IMR-90 (cell line): ENCODE data around the gene EEPD1. TPM values are rescaled to one million over a fixed set of nuclear protein-coding genes. Genes with fewer than 3 reads are reported as not detected.
A peak's percentile ranks its signal among the peaks of the same experiment; 100 is the strongest.

Experiments used
- ATAC-seq: fragments of 200-7000 bp; cut with Tn5 transposase; 2 replicates; pipeline ENCODE4 v1.9.1; 2020; ENCODE audit warnings: low read depth, mild to moderate bottlenecking, moderate library complexity
- BruUV-seq: library from RNA; stranded (reverse); fragments of 400-500 nt; replicated peaks from 2 replicates; lab custom pipeline; 2021; lab: Mats Ljungman, UMichigan
- CTCF ChIA-PET: fragments of 300-600 bp; formaldehyde crosslinking; extraction: SDS; loops from one replicate; lab custom pipeline; 2021; ENCODE audit warnings: antibody characterized with exemption; lab: Yijun Ruan, JAX
- POLR2A ChIA-PET: fragments of 300-600 bp; sonication (Branson Sonifier 250); formaldehyde crosslinking; loops from one replicate; lab custom pipeline; 2022; ENCODE audit warnings: antibody characterized with exemption; ENCODE audit not compliant: unreplicated experiment; lab: Charles Lee
- DNase-seq: peaks from one replicate; pipeline ENCODE4 v3.0.0; 2013
- H2AFZ ChIP-seq: replicated peaks from 2 replicates; pipeline ENCODE3; 2013; ENCODE audit warnings: low read length, mild to moderate bottlenecking; ENCODE audit not compliant: poor library complexity
- H2AK5ac ChIP-seq: 2 replicates; pipeline ENCODE4 v1.6.1; 2013; ENCODE audit warnings: low read depth, low read length, inconsistent platforms
- H2AK9ac ChIP-seq: replicated peaks from 2 replicates; pipeline ENCODE3; 2013; ENCODE audit warnings: mild to moderate bottlenecking, low read depth, low read length, moderate library complexity; ENCODE audit not compliant: poor library complexity
- H2BK120ac ChIP-seq: 2 replicates; pipeline ENCODE4 v1.6.1; 2013; ENCODE audit warnings: low read depth, low read length, inconsistent platforms
- H2BK15ac ChIP-seq: 3 replicates; pipeline ENCODE4 v1.6.1; 2013; ENCODE audit warnings: low read depth, low read length, inconsistent platforms
- H2BK20ac ChIP-seq: 2 replicates; pipeline ENCODE4 v1.6.1; 2013; ENCODE audit warnings: low read depth, mild to moderate bottlenecking, inconsistent platforms, low read length, moderate library complexity
- H2BK5ac ChIP-seq: 2 replicates; pipeline ENCODE4 v1.6.1; 2013; ENCODE audit warnings: mild to moderate bottlenecking, low read depth, low read length, inconsistent platforms; ENCODE audit not compliant: poor library complexity, severe bottlenecking
- H3K14ac ChIP-seq: replicated peaks from 2 replicates; pipeline ENCODE4 v1.6.1; 2013; ENCODE audit warnings: low read depth, low read length, inconsistent platforms
- H3K18ac ChIP-seq: 2 replicates; pipeline ENCODE4 v1.6.1; 2013; ENCODE audit warnings: low read depth, low read length, control low read depth
- H3K23ac ChIP-seq: 2 replicates; pipeline ENCODE4 v1.6.1; 2013; ENCODE audit warnings: low read depth, low read length, inconsistent platforms
- H3K27ac ChIP-seq: 2 replicates; pipeline ENCODE4 v1.5.1; 2013; ENCODE audit warnings: mild to moderate bottlenecking, control low read depth, low read length; ENCODE audit not compliant: insufficient read depth
- H3K27me3 ChIP-seq: 2 replicates; pipeline ENCODE4 v1.6.1; 2013; ENCODE audit warnings: low read length; ENCODE audit not compliant: control insufficient read depth, insufficient read depth
- H3K36me3 ChIP-seq: 2 replicates; pipeline ENCODE4 v1.6.1; 2013; ENCODE audit warnings: low read length, mixed read lengths; ENCODE audit not compliant: control insufficient read depth, insufficient read depth
- H3K4ac ChIP-seq: 2 replicates; pipeline ENCODE4 v1.6.1; 2013; ENCODE audit warnings: low read depth, low read length, inconsistent platforms
- H3K4me1 ChIP-seq: 2 replicates; pipeline ENCODE4 v1.6.1; 2013; ENCODE audit warnings: low read length, mixed read lengths; ENCODE audit not compliant: control insufficient read depth, insufficient read depth
- H3K4me2 ChIP-seq: 2 replicates; pipeline ENCODE4 v1.6.1; 2013; ENCODE audit warnings: low read depth, mild to moderate bottlenecking, control low read depth, low read length, moderate library complexity
- H3K4me3 ChIP-seq: 2 replicates; pipeline ENCODE4 v1.5.1; 2013; ENCODE audit warnings: low read depth, mild to moderate bottlenecking, control low read depth, low read length, moderate library complexity; ENCODE audit not compliant: insufficient read depth
- H3K56ac ChIP-seq: 2 replicates; pipeline ENCODE4 v1.6.1; 2013; ENCODE audit warnings: low read length, inconsistent platforms; ENCODE audit not compliant: insufficient read depth; ENCODE audit errors: extremely low read depth
- H3K79me1 ChIP-seq, 2 experiments: 2 replicates each; pipeline ENCODE4 v1.6.1; 2013; ENCODE audit warnings: low read length in 2 of 2, inconsistent platforms in 1 of 2, low read depth in 1 of 2
- H3K9ac ChIP-seq: 2 replicates; pipeline ENCODE4 v1.6.1; 2013; ENCODE audit warnings: low read depth, low read length, control low read depth
- H3K9me1 ChIP-seq: 2 replicates; pipeline ENCODE4 v1.6.1; 2013; ENCODE audit warnings: low read length, inconsistent platforms; ENCODE audit not compliant: insufficient read depth
- H3K9me3 ChIP-seq: 2 replicates; pipeline ENCODE4 v1.6.1; 2013; ENCODE audit warnings: low read length; ENCODE audit not compliant: control insufficient read depth, insufficient read depth
- H4K20me1 ChIP-seq: 2 replicates; pipeline ENCODE4 v1.6.1; 2013; ENCODE audit warnings: low read length, inconsistent platforms; ENCODE audit not compliant: insufficient read depth
- H4K5ac ChIP-seq: 2 replicates; pipeline ENCODE4 v1.6.1; 2013; ENCODE audit warnings: mild to moderate bottlenecking, low read depth, low read length, control low read depth
- H4K8ac ChIP-seq, 2 experiments: 2 replicates each; pipeline ENCODE4 v1.6.1; 2013; ENCODE audit warnings: low read depth in 2 of 2, low read length in 2 of 2, control low read depth in 1 of 2, inconsistent platforms in 1 of 2
- H4K91ac ChIP-seq: 2 replicates; pipeline ENCODE4 v1.6.1; 2013; ENCODE audit warnings: low read depth, low read length, inconsistent platforms; ENCODE audit not compliant: insufficient read depth
- CEBPB ChIP-seq: IDR thresholded peaks from 2 replicates; pipeline ENCODE4 v1.6.1; 2012; ENCODE audit warnings: low read depth, low read length, improper control_type of control experiment
- CHD1 ChIP-seq: IDR thresholded peaks from 2 replicates; pipeline ENCODE4 v1.6.1; 2012; ENCODE audit warnings: low read depth, low read length, improper control_type of control experiment
- FOS ChIP-seq: fragments of 150-350 bp; IDR thresholded peaks from 2 replicates; pipeline ENCODE4 v1.6.1; 2016; ENCODE audit warnings: low read depth, low read length
- MAFK ChIP-seq: IDR thresholded peaks from 2 replicates; pipeline ENCODE4 v1.6.1; 2012; ENCODE audit warnings: low read depth, low read length, improper control_type of control experiment
- MAZ ChIP-seq: IDR thresholded peaks from 2 replicates; pipeline ENCODE4 v1.6.1; 2012; ENCODE audit warnings: low read depth, mild to moderate bottlenecking, low read length, improper control_type of control experiment, moderate library complexity, borderline replicate concordance
- MXI1 ChIP-seq: IDR thresholded peaks from 2 replicates; pipeline ENCODE4 v1.6.1; 2012; ENCODE audit warnings: low read depth, mild to moderate bottlenecking, low read length, moderate library complexity, borderline replicate concordance
- NFE2L2 ChIP-seq: fragments of 150-350 bp; IDR thresholded peaks from 2 replicates; pipeline ENCODE4 v1.6.1; 2016; ENCODE audit warnings: low read depth, mild to moderate bottlenecking, low read length
- POLR2A ChIP-seq: IDR thresholded peaks from 2 replicates; pipeline ENCODE4 v1.6.1; 2012; ENCODE audit warnings: mild to moderate bottlenecking, low read depth, low read length
- RCOR1 ChIP-seq: IDR thresholded peaks from 2 replicates; pipeline ENCODE4 v1.6.1; 2012; ENCODE audit warnings: mild to moderate bottlenecking, low read length, improper control_type of control experiment; ENCODE audit not compliant: insufficient replicate concordance
- RFX5 ChIP-seq: IDR thresholded peaks from 2 replicates; pipeline ENCODE4 v1.8.0; 2012; ENCODE audit warnings: low read depth, mild to moderate bottlenecking, low read length, moderate library complexity
- SMC3 ChIP-seq: fragments of 150-350 bp; IDR thresholded peaks from 2 replicates; pipeline ENCODE4 v1.6.1; 2016; ENCODE audit warnings: low read depth, mild to moderate bottlenecking, antibody characterized with exemption, low read length, moderate library complexity
- USF2 ChIP-seq: fragments of 150-350 bp; IDR thresholded peaks from 2 replicates; pipeline ENCODE4 v1.6.1; 2017; ENCODE audit warnings: mild to moderate bottlenecking, antibody characterized with exemption, low read length, low read depth
- WGBS, 2 experiments: methylation state at CpG; one replicate each; pipeline versions ENCODE4 v1.1.5 to v1.1.7; 2013; ENCODE audit warnings: missing lambda C conversion rate in 2 of 2; ENCODE audit not compliant: insufficient read length in 1 of 2; ENCODE audit errors: extremely low coverage in 2 of 2; 5-methylcytosine and 5-hydroxymethylcytosine counted together
- dilution Hi-C: fragments of 300-500 bp; cut with HindIII; formaldehyde crosslinking; loops from one replicate; pipeline ENCODE4 v1.14.3; 2018; ENCODE audit warnings: low sequenced_read_pairs; ENCODE audit not compliant: unreplicated experiment
- in situ Hi-C: fragments of 300-500 bp; cut with MboI; formaldehyde crosslinking; loops from 3 replicates; pipeline ENCODE4 v1.14.3; 2019; ENCODE audit warnings: low sequenced_read_pairs, inconsistent platforms, mixed read lengths
- intact Hi-C: fragments of 100-400 bp; cut with micrococcal nuclease; formaldehyde crosslinking; loops from 2 replicates; pipeline ENCODE4 v1.10.0; 2022
- polyA plus RNA-seq, 3 experiments: library from polyadenylated mRNA; depleted of rRNA; stranded (reverse); fragments of >200 nt; gene quantifications; 2 replicates each; pipeline ENCODE4 v1.2.3, GENCODE V29; 2012; ENCODE audit warnings: low replicate concordance in 1 of 3
- total RNA-seq: library from RNA; depleted of rRNA; stranded (reverse); fragments of >200 nt; gene quantifications from 2 replicates; pipeline ENCODE4 v1.2.3, GENCODE V29; 2012
- TF ChIP-seq, protein P1 (sequence below): conservative IDR thresholded peaks from 2 replicates; pipeline ENCODE4 v1.5.1; 2012; ENCODE audit warnings: mild to moderate bottlenecking, low read depth, low read length, improper control_type of control experiment

The EEPD1 gene
- total and polyA plus RNA-seq, 2 of the 4 experiments (the other 2 are of a cell fraction): 7.3 to 15.2 TPM

DNA sequence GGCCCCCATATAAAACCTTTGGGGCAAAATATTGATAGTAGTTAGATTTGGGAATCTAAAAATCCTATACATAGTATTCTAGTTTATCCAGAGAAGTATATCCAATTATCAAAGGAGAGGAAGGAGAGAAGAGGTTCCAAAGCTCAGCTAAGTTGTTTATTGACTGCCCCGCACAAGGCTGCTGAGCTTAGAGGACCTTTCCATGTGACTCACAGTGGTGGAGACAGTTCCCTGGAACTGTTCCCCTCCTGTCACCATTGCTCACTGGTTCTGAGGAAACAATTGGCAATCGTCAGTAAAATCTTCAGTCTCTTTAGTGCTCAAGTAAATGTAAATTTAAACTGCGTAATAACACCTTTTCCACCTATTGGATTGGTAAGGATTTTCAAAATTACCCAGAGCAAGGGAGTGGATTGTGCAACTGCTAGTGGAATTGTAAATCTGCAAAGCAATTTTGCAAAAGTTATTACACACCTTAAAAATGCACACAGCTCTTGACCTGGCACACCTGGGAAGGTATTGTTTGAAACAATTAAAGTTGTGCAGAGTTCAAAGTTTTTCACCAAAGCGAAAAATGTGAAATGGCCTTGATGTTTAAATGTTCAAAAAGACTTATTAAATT is 63.1 kb downstream of the EEPD1 start:
- BruUV-seq: no TSS peak
- Histone ChIP-seq H2AFZ (no peak overlapping the region), H2BK120ac (peak overlapping the region; percentile 29; the same call in 1 of the 2 replicates), H3K4me1 (peaks cover 19% of the 10 kb centered on the region), H2BK20ac (no peak overlapping the region), H3K9ac (no peak overlapping the region), H4K91ac (no peak overlapping the region), H2BK5ac (no peak overlapping the region), H3K56ac (no peak overlapping the region), H3K27ac (no peak overlapping the region), H3K27me3 (no peaks in the 10 kb centered on the region), H3K36me3 (no peaks in the 10 kb centered on the region), H3K9me1 (peaks cover 8% of the 10 kb centered on the region), H4K20me1 (no peaks in the 10 kb centered on the region), H2AK9ac (no peak overlapping the region), H3K9me3 (no peaks in the 10 kb centered on the region), H4K5ac (no peak overlapping the region), H3K18ac (peak overlapping the region; percentile 28; the same call in 1 of the 2 replicates), H4K8ac (0 out of 4 replicates have a peak overlapping the region, but pooled peaks of 1 of the 2 experiments have one; percentile 22), H2BK15ac (no peak overlapping the region), H3K23ac (no peak overlapping the region), H3K79me1 (peaks cover 10 to 39% of the 10 kb centered on the region in 2 experiments; a peak in 3 of 4 replicates), H3K4ac (peak overlapping the region; percentile 0; the same call in 1 of the 2 replicates), H2AK5ac (no peak overlapping the region), H3K4me2 (peak overlapping the region; percentile 57; the same call in 1 of the 2 replicates), H3K4me3 (no peak overlapping the region), H3K14ac (no peak overlapping the region)
- POLR2A ChIA-PET: no interaction called here
- intact Hi-C loops: no loop called here
- dilution Hi-C loops: no loop called here
- TF ChIP-seq FOS: peak; percentile 35; the same call in 1 of the 2 replicates
- no peak for TF ChIP-seq POLR2A
- no peak for TF ChIP-seq RFX5
- TF ChIP-seq USF2: peak; percentile 40; the same call in 1 of the 2 replicates
- no peak for TF ChIP-seq MAZ
- TF ChIP-seq, protein P1, sequence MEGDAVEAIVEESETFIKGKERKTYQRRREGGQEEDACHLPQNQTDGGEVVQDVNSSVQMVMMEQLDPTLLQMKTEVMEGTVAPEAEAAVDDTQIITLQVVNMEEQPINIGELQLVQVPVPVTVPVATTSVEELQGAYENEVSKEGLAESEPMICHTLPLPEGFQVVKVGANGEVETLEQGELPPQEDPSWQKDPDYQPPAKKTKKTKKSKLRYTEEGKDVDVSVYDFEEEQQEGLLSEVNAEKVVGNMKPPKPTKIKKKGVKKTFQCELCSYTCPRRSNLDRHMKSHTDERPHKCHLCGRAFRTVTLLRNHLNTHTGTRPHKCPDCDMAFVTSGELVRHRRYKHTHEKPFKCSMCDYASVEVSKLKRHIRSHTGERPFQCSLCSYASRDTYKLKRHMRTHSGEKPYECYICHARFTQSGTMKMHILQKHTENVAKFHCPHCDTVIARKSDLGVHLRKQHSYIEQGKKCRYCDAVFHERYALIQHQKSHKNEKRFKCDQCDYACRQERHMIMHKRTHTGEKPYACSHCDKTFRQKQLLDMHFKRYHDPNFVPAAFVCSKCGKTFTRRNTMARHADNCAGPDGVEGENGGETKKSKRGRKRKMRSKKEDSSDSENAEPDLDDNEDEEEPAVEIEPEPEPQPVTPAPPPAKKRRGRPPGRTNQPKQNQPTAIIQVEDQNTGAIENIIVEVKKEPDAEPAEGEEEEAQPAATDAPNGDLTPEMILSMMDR: no peak
- peak; percentile 47; the same call in 1 of the 2 replicates for TF ChIP-seq MXI1
- TF ChIP-seq CHD1: no peak
- TF ChIP-seq MAFK: no peak
- TF ChIP-seq SMC3: peak; percentile 20; the same call in 1 of the 2 replicates
- peak; percentile 78 for TF ChIP-seq CEBPB
- no peak for TF ChIP-seq NFE2L2
- TF ChIP-seq RCOR1: no peak
- no CpG with 5 or more reads among the region's 4 CpGs for WGBS, 2 experiments
- in situ Hi-C loops: no loop called here
- CTCF ChIA-PET: no interaction called here
- DNase-seq (peak; percentile 84), ATAC-seq (peak; percentile 78)
